HG02885 (cell line): ENCODE measurements around the gene GATA3.

Experiments used
- ATAC-seq: cut with Tn5 transposase; IDR thresholded peaks from one replicate; pipeline ENCODE4 v1.9.1; 2021; ENCODE audit warnings: mild to moderate bottlenecking; ENCODE audit not compliant: unreplicated experiment, poor library complexity

Gene GATA3

GRCh38 chr10:8037199-8037801 lies 17.2 kb upstream of the GATA3 start:
- ATAC-seq = no peak

- ATAC-seq = no peak
Measured at GRCh38 chr10:8037941-8038894, 16.3 kb upstream of the GATA3 start.

GRCh38 chr10:8039321-8039881 lies 15.1 kb upstream of the GATA3 start:
- no peak for ATAC-seq

GRCh38 chr10:8040651-8041050 lies 13.8 kb upstream of the GATA3 start:
- ATAC-seq = no peak

- ATAC-seq = no peak
Measured at GRCh38 chr10:8041284-8041991, 13.1 kb upstream of the GATA3 start.

- no peak for ATAC-seq
Measured at GRCh38 chr10:8041992-8042720, 12.3 kb upstream of the GATA3 start.

GRCh38 chr10:8042721-8043568 lies 11.5 kb upstream of the GATA3 start:
- ATAC-seq = no peak

GRCh38 chr10:8043569-8044306 lies 10.8 kb upstream of the GATA3 start:
- ATAC-seq = no peak

GRCh38 chr10:8044331-8044907 lies 10.1 kb upstream of the GATA3 start:
- ATAC-seq = no peak

GRCh38 chr10:8044908-8045725 lies 9.4 kb upstream of the GATA3 start:
- no peak for ATAC-seq

GRCh38 chr10:8045726-8046494 lies 8.6 kb upstream of the GATA3 start:
- no peak for ATAC-seq

- no peak for ATAC-seq
Measured at GRCh38 chr10:8047452-8048280, 6.8 kb upstream of the GATA3 start.

GRCh38 chr10:8048281-8049008 lies 6.0 kb upstream of the GATA3 start:
- no peak for ATAC-seq

- ATAC-seq = no peak
Measured at GRCh38 chr10:8049045-8049864, 5.2 kb upstream of the GATA3 start.
